GM12878 (cell line): ENCODE data around the gene NOCT. TPM values are rescaled to one million over a fixed set of nuclear protein-coding genes. Genes with fewer than 3 reads are reported as not detected.

Experiments
- ATAC-seq: fragments of 200-7000 bp; cut with Tn5 transposase; 3 replicates; pipeline ENCODE4 v1.9.1; 2020; ENCODE audit warnings: mild to moderate bottlenecking, moderate library complexity
- BruUV-seq: library from RNA; stranded (reverse); fragments of 400-500 nt; replicated peaks from 2 replicates; lab custom pipeline; 2021; lab: Mats Ljungman, UMichigan
- CTCF ChIA-PET: fragments of 300-600 bp; sonication (Branson Sonifier 250); formaldehyde crosslinking; extraction: SDS; loops from one replicate; lab custom pipeline; 2021; ENCODE audit warnings: inconsistent platforms; lab: Yijun Ruan, JAX
- POLR2A ChIA-PET: fragments of 350-600 bp; formaldehyde crosslinking; extraction: SDS; loops from one replicate; lab custom pipeline; 2021; ENCODE audit warnings: inconsistent platforms; lab: Charles Lee
- RAD21 ChIA-PET: fragments of 300-600 bp; sonication (Branson Sonifier 250); formaldehyde crosslinking; loops from one replicate; lab custom pipeline; 2023; ENCODE audit warnings: antibody characterized with exemption; ENCODE audit not compliant: unreplicated experiment; lab: Charles Lee
- SMC1A ChIA-PET: fragments of 300-600 bp; sonication (Branson Sonifier 250); formaldehyde crosslinking; loops from one replicate; lab custom pipeline; 2023; ENCODE audit not compliant: unreplicated experiment, uncharacterized antibody; lab: Charles Lee
- DNase-seq: peaks from one replicate; pipeline ENCODE4 v3.0.0-alpha.2; 2011; ENCODE audit warnings: low read depth, low spot score
- FAIRE-seq: peaks from 3 replicates; lab custom pipeline; 2011; peaks lifted over from hg19 to GRCh38; lab: Jason Lieb, UNC
- H2AFZ ChIP-seq: 2 replicates; pipeline ENCODE4 v1.6.0; 2011; ENCODE audit warnings: low read depth, low read length, control low read depth; ENCODE audit not compliant: control insufficient read depth
- H3K27ac ChIP-seq: 2 replicates; pipeline ENCODE4 v1.5.1; 2011; ENCODE audit warnings: control low read depth; ENCODE audit not compliant: control insufficient read depth, insufficient read depth
- H3K27me3 ChIP-seq, 2 experiments: replicated peaks in 1 of 2; 2 replicates each; pipeline versions ENCODE4 v1.6.0 to v1.6.1; 2011; ENCODE audit warnings: low read length in 1 of 2; ENCODE audit not compliant: control insufficient read depth in 2 of 2, insufficient read depth in 2 of 2
- H3K36me3 ChIP-seq, 2 experiments: 2 replicates each; pipeline ENCODE4 v1.5.1; 2011; ENCODE audit warnings: low read length in 1 of 2; ENCODE audit not compliant: control insufficient read depth in 2 of 2, insufficient read depth in 2 of 2
- H3K4me1 ChIP-seq: 2 replicates; pipeline ENCODE4 v1.6.1; 2011; ENCODE audit warnings: mild to moderate bottlenecking, low read length, moderate library complexity, mixed read lengths; ENCODE audit not compliant: control insufficient read depth, insufficient read depth
- H3K4me2 ChIP-seq: 2 replicates; pipeline ENCODE4 v1.6.0; 2011; ENCODE audit warnings: control low read depth; ENCODE audit not compliant: control insufficient read depth, insufficient read depth
- H3K4me3 ChIP-seq: fragments of 200-600 bp; sonication (generic); 2 replicates; pipeline ENCODE4 v1.5.1; 2016
- H3K79me2 ChIP-seq: 2 replicates; pipeline ENCODE4 v1.6.0; 2011; ENCODE audit warnings: low read length; ENCODE audit not compliant: control insufficient read depth, insufficient read depth
- H3K9ac ChIP-seq: 2 replicates; pipeline ENCODE4 v1.8.0; 2011; ENCODE audit warnings: low read length, control low read depth, mixed read lengths; ENCODE audit not compliant: control insufficient read depth, insufficient read depth
- H3K9me3 ChIP-seq: replicated peaks from 3 replicates; pipeline ENCODE4 v1.5.1; 2011; ENCODE audit warnings: mild to moderate bottlenecking, low read length; ENCODE audit not compliant: control insufficient read depth, insufficient read depth
- H4K20me1 ChIP-seq: 2 replicates; pipeline ENCODE4 v1.6.0; 2011; ENCODE audit not compliant: control insufficient read depth, insufficient read depth
- EED ChIP-seq: sonication (generic); IDR thresholded peaks from 2 replicates; pipeline ENCODE4 v1.6.1; 2016; ENCODE audit warnings: antibody characterized with exemption, low read depth
- IKZF1 ChIP-seq: fragments of 450-650 bp; conservative IDR thresholded peaks from 2 replicates; pipeline ENCODE4 v1.6.1; 2017; ENCODE audit warnings: antibody characterized with exemption, mild to moderate bottlenecking
- IKZF2 ChIP-seq, 2 experiments: fragments of 450-650 bp; IDR thresholded peaks; 2 replicates each; pipeline ENCODE4 v1.6.1; 2017; ENCODE audit warnings: mild to moderate bottlenecking in 2 of 2, moderate library complexity in 2 of 2
- MTA2 ChIP-seq: fragments of 450-650 bp; IDR thresholded peaks from 2 replicates; pipeline ENCODE4 v1.6.1; 2016; ENCODE audit warnings: low read depth, mild to moderate bottlenecking, moderate library complexity
- NR2F1 ChIP-seq: fragments of 450-650 bp; conservative IDR thresholded peaks from 2 replicates; pipeline ENCODE4 v1.6.1; 2017; ENCODE audit warnings: mild to moderate bottlenecking
- PAX8 ChIP-seq: fragments of 450-650 bp; IDR thresholded peaks from 2 replicates; pipeline ENCODE4 v1.6.1; 2017; ENCODE audit warnings: mild to moderate bottlenecking, moderate library complexity
- POU2F2 ChIP-seq: IDR thresholded peaks from 3 replicates; pipeline ENCODE4 v1.6.1; 2011; ENCODE audit warnings: low read depth, mild to moderate bottlenecking, low read length, borderline replicate concordance
- SIN3A ChIP-seq: IDR thresholded peaks from 2 replicates; pipeline ENCODE4 v1.6.1; 2012; ENCODE audit warnings: low read depth, low read length, improper control_type of control experiment
- ZBED1 ChIP-seq: IDR thresholded peaks from 2 replicates; pipeline ENCODE4 v1.6.1; 2016; ENCODE audit warnings: borderline replicate concordance
- ZSCAN29 ChIP-seq: fragments of 450-650 bp; IDR thresholded peaks from 2 replicates; pipeline ENCODE4 v1.6.1; 2017; ENCODE audit warnings: mild to moderate bottlenecking, moderate library complexity
- WGBS: methylation state at CpG from one replicate; pipeline ENCODE4 v1.1.6; 2016; ENCODE audit warnings: low lambda C conversion rate; ENCODE audit not compliant: insufficient replicate concordance, insufficient coverage; ENCODE audit errors: missing lambda C conversion rate; 5-methylcytosine and 5-hydroxymethylcytosine counted together
- in situ Hi-C: fragments of 300-500 bp; cut with MboI; formaldehyde crosslinking; loops from 9 replicates; pipeline ENCODE4 v1.14.3; 2018; ENCODE audit warnings: mixed read lengths
- intact Hi-C: fragments of 100-400 bp; cut with micrococcal nuclease; formaldehyde crosslinking; loops from one replicate; pipeline ENCODE4 v1.14.2; 2022; ENCODE audit not compliant: unreplicated experiment
- polyA plus RNA-seq, 11 experiments: library from polyadenylated mRNA; depleted of rRNA in 4 of 11; unstranded in 6 of 11; stranded (reverse) in 5 of 11; fragments of >200 nt; fragmentation: Nextera tagmentation in 4 of 11; fragmentation: Illumina TruSeq in 1 of 11; extraction: Ambion mirVana in 4 of 11; extraction: Trizol in 1 of 11; gene quantifications; 1 replicate in 1 of 11; 2 replicates in 10 of 11; pipeline versions ENCODE4 v1.2.1 to v1.2.3, GENCODE V29; 2011 to 2016; ENCODE audit warnings: inconsistent platforms in 2 of 11, missing spikeins in 2 of 11, low read depth in 1 of 11
- total RNA-seq, 4 experiments: library from RNA; depleted of rRNA in 3 of 4; stranded (reverse); fragments of >200 nt in 3 of 4; fragmentation: Illumina TruSeq in 1 of 4; extraction: Trizol in 1 of 4; gene quantifications; 2 replicates each; pipeline versions ENCODE4 v1.2.1 to v1.2.3, GENCODE V29; 2013 to 2021
- TF ChIP-seq, protein P1 (sequence below): fragments of 450-650 bp; IDR thresholded peaks from 2 replicates; pipeline ENCODE4 v1.6.1; 2018; ENCODE audit warnings: borderline replicate concordance, mild to moderate bottlenecking; ENCODE audit not compliant: partially characterized antibody
- TF ChIP-seq, protein P2 (sequence below): fragments of 450-650 bp; formaldehyde crosslinking; IDR thresholded peaks from 2 replicates; pipeline ENCODE4 v1.5.0; 2022; ENCODE audit warnings: mild to moderate bottlenecking, missing genetic modification characterization

The NOCT gene
- total and polyA plus RNA-seq, 10 of the 15 experiments (the other 5 are each of a cell fraction or from before 2014, with no cell fraction given) = 1.4 to 17.6 (median 8.1) TPM

DNA sequence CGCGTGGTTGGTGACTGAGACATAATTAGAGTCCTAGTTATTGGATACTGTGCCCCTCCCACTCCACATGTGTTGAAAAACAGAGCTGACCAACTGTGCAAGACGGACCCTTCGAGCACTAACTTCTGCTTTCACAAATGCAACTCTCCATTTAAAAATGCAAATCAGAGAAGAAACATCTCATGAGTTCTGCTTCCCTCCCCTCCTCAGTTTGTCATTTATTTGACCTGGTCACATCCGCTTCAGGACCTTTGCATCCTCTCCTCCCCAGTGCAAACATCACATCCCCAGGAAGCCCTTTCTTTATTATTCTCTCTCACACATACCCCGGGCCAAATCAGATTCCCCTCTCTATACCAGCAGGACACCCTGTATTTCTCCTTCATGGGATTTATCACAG is 38.1 kb upstream of the NOCT start:
- Histone ChIP-seq H3K79me2 (no peaks in the 10 kb centered on the region), H3K4me1 (peaks cover 5% of the 10 kb centered on the region; the same call in 1 of the 2 replicates), H3K27me3 (no peaks in the 10 kb centered on the region), H2AFZ (no peak overlapping the region; the same call in 1 of the 2 replicates), H3K9me3 (no peaks in the 10 kb centered on the region), H4K20me1 (no peaks in the 10 kb centered on the region), H3K4me3 (no peak overlapping the region), H3K4me2 (peak overlapping the region; percentile 41; the same call in 1 of the 2 replicates), H3K9ac (no peak overlapping the region), H3K27ac (no peak overlapping the region), H3K36me3 (no peaks in the 10 kb centered on the region)
- intact Hi-C loops = loop anchor here (2.0 kb wide), 1 partner anchor 37 kb away; the partner anchor contains the start of gene NOCT
- FAIRE-seq (peak; percentile 74), ATAC-seq (peak; percentile 94), DNase-seq (peak; percentile 48)
- SMC1A ChIA-PET = no interaction called here
- in situ Hi-C loops = no loop called here
- 2% methylated on average over 6 of the region's 6 CpGs for WGBS
- POLR2A ChIA-PET = no interaction called here
- BruUV-seq = no TSS peak
- CTCF ChIA-PET = no interaction called here
- RAD21 ChIA-PET = interaction anchor here (1.3 kb wide), 1 partner anchor 11 kb away, joined by 3 read pairs; no protein-coding TSS in a partner anchor
- no peak for TF ChIP-seq PAX8
- TF ChIP-seq POU2F2 = peak; percentile 52; the same call in 1 of the 3 replicates
- TF ChIP-seq NR2F1 = 0 out of 2 replicates have a peak, but pooled peaks have one; percentile 41
- peak in 1 of 2 experiments; percentile 12; a peak in 1 of 4 replicates for TF ChIP-seq IKZF2 (IDR thresholded peaks at IDR 0.05)
- 0 out of 2 replicates have a peak, but pooled peaks have one; percentile 12 for TF ChIP-seq MTA2

DNA sequence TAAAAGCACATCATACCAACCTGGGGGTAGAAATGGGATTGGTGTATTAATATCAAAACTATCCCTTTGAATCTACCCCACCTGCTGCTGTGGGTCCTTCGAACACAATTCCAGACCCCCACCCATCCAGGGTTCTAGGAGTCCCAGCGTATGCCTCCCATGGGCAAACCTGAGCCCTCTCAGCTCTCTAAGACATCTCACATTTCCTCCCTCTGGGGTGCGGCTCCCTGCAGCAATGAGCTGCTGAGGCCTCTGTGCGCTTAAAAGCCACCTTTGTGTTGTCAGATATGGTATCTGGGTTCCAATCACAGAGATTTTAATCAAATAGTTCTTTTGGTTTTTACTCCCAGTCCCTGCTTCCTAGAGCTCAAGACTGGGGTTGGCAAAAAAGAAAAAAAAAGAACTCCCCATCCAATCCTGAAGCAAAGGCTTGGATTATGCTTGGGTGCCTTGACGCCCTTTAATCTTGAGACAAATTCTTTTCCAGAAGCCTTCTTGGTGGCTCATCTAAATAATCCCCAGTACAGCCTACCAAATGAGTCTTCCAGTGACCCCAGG is 37.5 kb upstream of the NOCT start:
- Histone ChIP-seq H3K4me3 (no peak overlapping the region), H3K36me3 (no peaks in the 10 kb centered on the region), H2AFZ (no peak overlapping the region), H3K4me2 (no peak overlapping the region), H4K20me1 (no peaks in the 10 kb centered on the region), H3K79me2 (no peaks in the 10 kb centered on the region), H3K9ac (no peak overlapping the region), H3K27ac (no peak overlapping the region), H3K4me1 (peaks cover 5% of the 10 kb centered on the region; the same call in 1 of the 2 replicates), H3K9me3 (no peaks in the 10 kb centered on the region), H3K27me3 (no peaks in the 10 kb centered on the region)
- WGBS = 77% methylated on average over 5 of the region's 5 CpGs
- ATAC-seq (no peak), FAIRE-seq (no peak), DNase-seq (no peak)
- ChIA-PET RAD21 (interaction anchor here (1.3 kb wide), 1 partner anchor 12 kb away, joined by 3 read pairs; no protein-coding TSS in a partner anchor), SMC1A (interaction anchor here (0.6 kb wide), 1 partner anchor 380 kb away, joined by 3 read pairs; no protein-coding TSS in a partner anchor), CTCF (no interaction called here), POLR2A (no interaction called here)
- in situ Hi-C loops (no loop called here), intact Hi-C loops (no loop called here)
- no TSS peak for BruUV-seq
- TF ChIP-seq EED (no peak), ZSCAN29 (no peak), IKZF1 (no peak), ZBED1 (no peak), SIN3A (no peak)
- TF ChIP-seq, protein P1, sequence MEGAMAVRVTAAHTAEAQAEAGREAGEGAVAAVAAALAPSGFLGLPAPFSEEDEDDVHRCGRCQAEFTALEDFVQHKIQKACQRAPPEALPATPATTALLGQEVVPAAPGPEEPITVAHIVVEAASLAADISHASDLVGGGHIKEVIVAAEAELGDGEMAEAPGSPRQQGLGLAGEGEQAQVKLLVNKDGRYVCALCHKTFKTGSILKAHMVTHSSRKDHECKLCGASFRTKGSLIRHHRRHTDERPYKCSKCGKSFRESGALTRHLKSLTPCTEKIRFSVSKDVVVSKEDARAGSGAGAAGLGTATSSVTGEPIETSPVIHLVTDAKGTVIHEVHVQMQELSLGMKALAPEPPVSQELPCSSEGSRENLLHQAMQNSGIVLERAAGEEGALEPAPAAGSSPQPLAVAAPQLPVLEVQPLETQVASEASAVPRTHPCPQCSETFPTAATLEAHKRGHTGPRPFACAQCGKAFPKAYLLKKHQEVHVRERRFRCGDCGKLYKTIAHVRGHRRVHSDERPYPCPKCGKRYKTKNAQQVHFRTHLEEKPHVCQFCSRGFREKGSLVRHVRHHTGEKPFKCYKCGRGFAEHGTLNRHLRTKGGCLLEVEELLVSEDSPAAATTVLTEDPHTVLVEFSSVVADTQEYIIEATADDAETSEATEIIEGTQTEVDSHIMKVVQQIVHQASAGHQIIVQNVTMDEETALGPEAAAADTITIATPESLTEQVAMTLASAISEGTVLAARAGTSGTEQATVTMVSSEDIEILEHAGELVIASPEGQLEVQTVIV = no peak
- TF ChIP-seq, protein P2, sequence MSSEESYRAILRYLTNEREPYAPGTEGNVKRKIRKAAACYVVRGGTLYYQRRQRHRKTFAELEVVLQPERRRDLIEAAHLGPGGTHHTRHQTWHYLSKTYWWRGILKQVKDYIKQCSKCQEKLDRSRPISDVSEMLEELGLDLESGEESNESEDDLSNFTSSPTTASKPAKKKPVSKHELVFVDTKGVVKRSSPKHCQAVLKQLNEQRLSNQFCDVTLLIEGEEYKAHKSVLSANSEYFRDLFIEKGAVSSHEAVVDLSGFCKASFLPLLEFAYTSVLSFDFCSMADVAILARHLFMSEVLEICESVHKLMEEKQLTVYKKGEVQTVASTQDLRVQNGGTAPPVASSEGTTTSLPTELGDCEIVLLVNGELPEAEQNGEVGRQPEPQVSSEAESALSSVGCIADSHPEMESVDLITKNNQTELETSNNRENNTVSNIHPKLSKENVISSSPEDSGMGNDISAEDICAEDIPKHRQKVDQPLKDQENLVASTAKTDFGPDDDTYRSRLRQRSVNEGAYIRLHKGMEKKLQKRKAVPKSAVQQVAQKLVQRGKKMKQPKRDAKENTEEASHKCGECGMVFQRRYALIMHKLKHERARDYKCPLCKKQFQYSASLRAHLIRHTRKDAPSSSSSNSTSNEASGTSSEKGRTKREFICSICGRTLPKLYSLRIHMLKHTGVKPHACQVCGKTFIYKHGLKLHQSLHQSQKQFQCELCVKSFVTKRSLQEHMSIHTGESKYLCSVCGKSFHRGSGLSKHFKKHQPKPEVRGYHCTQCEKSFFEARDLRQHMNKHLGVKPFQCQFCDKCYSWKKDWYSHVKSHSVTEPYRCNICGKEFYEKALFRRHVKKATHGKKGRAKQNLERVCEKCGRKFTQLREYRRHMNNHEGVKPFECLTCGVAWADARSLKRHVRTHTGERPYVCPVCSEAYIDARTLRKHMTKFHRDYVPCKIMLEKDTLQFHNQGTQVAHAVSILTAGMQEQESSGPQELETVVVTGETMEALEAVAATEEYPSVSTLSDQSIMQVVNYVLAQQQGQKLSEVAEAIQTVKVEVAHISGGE (CRISPR knock-in tag) = no peak
